ENCODE measurements around the gene FAM228A. TPM values are rescaled to one million over a fixed set of nuclear protein-coding genes. Genes with fewer than 3 reads are reported as not detected.

FAM228A gene
- total and polyA plus RNA-seq, 2 donors (not counting 3 experiments of a cell fraction or from before 2014, with no cell fraction given) = 0.36 to 1.00 TPM

DNA sequence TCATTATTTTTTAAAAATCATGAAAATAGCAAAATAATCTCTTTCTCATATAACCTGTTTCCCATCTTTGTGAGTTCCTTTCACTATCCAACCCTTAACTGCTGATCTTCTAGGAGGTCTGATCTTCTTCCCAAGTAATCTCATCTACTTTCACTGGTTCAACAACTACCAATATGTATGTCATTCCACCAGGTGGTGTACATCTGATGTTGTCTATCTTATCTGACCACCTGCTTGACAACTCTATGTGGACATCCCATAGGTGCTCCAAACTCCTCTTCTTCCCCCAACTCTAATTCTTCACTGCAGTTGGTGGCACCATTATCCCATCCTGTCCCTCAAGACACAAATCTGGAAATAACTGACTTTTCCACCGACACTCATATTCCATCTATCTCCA, 62.5 kb downstream of the FAM228A start:
- CTCF ChIA-PET = no interaction called here
- Histone ChIP-seq H3K4me2 (ENCODE audit: insufficient read depth, low read length) (no peak overlapping the region), H3K9me1 (replicated peaks; ENCODE audit: control insufficient read depth, extremely low read depth, insufficient read depth, low read length) (no peaks in the 10 kb centered on the region), H2AFZ (ENCODE audit: low read depth, low read length) (no peak overlapping the region), H4K20me1 (replicated peaks; ENCODE audit: control insufficient read depth, extremely low read depth, insufficient read depth, low read length) (no peaks in the 10 kb centered on the region), H3K4me3 (replicated peaks in 1 of 3; ENCODE audit: insufficient read depth in 1 of 3, low read depth in 1 of 3, low read length in 3 of 3) (no peak overlapping the region), H3K36me3 (ENCODE audit: control insufficient read depth in 2 of 2, extremely low read depth in 1 of 2, insufficient read depth in 2 of 2, low read length in 2 of 2) (no peaks in the 10 kb centered on the region), H3K9me3 (replicated peaks; ENCODE audit: control insufficient read depth, insufficient read depth, low read length) (no peaks in the 10 kb centered on the region), H3K9ac (replicated peaks; ENCODE audit: extremely low read depth, insufficient read depth, low read length) (no peak overlapping the region), H3K27ac (ENCODE audit: insufficient read depth, low read depth, low read length) (no peak overlapping the region), H3K4me1 (ENCODE audit: control insufficient read depth, extremely low read depth, insufficient read depth, low read length) (no peaks in the 10 kb centered on the region), H3K79me2 (ENCODE audit: control insufficient read depth, insufficient read depth, low read length) (no peaks in the 10 kb centered on the region), H3K27me3 (ENCODE audit: control insufficient read depth in 2 of 2, insufficient read depth in 2 of 2, low read length in 2 of 2) (no peaks in the 10 kb centered on the region)
- DNase-seq (ENCODE audit: low read depth, low spot score) = no peak
- no peak for FAIRE-seq
- POLR2A ChIA-PET = no interaction called here
- dilution Hi-C loops (cut with MboI; ENCODE audit: extremely low pct_ligation_motif_present, low sequenced_read_pairs) (no loop called here), intact Hi-C loops (cut with micrococcal nuclease) (no loop called here)
- BruUV-seq (replicated peaks) = no TSS peak
- TF ChIP-seq MAX (IDR thresholded peaks at IDR 0.05; ENCODE audit: insufficient read depth, insufficient read length) = no peak
- no peak for TF ChIP-seq JUN (IDR thresholded peaks at IDR 0.05; ENCODE audit: borderline replicate concordance, insufficient read depth, insufficient read length, low read depth)
- TF ChIP-seq, protein P1, sequence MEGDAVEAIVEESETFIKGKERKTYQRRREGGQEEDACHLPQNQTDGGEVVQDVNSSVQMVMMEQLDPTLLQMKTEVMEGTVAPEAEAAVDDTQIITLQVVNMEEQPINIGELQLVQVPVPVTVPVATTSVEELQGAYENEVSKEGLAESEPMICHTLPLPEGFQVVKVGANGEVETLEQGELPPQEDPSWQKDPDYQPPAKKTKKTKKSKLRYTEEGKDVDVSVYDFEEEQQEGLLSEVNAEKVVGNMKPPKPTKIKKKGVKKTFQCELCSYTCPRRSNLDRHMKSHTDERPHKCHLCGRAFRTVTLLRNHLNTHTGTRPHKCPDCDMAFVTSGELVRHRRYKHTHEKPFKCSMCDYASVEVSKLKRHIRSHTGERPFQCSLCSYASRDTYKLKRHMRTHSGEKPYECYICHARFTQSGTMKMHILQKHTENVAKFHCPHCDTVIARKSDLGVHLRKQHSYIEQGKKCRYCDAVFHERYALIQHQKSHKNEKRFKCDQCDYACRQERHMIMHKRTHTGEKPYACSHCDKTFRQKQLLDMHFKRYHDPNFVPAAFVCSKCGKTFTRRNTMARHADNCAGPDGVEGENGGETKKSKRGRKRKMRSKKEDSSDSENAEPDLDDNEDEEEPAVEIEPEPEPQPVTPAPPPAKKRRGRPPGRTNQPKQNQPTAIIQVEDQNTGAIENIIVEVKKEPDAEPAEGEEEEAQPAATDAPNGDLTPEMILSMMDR (IDR thresholded peaks at IDR 0.05; ENCODE audit: extremely low read depth in 1 of 2, insufficient read depth in 1 of 2, low read depth in 1 of 2, low read length in 2 of 2) = no peak
- TF ChIP-seq FOS (IDR thresholded peaks at IDR 0.05; ENCODE audit: borderline replicate concordance, insufficient read depth, low read length) = no peak
- no peak for TF ChIP-seq MYC (IDR thresholded peaks at IDR 0.05; ENCODE audit: low read depth, low read length)
- no peak for TF ChIP-seq POLR2A (IDR thresholded peaks at IDR 0.05; ENCODE audit: low read depth, low read length)
- no peak for TF ChIP-seq POLR2AphosphoS5 (IDR thresholded peaks at IDR 0.05; ENCODE audit: insufficient read depth, low read depth, low read length)
- no peak for TF ChIP-seq GATA2 (IDR thresholded peaks at IDR 0.05; ENCODE audit: insufficient read depth, insufficient read length, low read depth, low read length)
- no peak for TF ChIP-seq EZH2 (IDR thresholded peaks at IDR 0.05; ENCODE audit: borderline replicate concordance, low read depth, low read length, severe bottlenecking)
